Ascending aorta (tissue), 2 donors: ENCODE measurements around the gene ENSA. TPM values are rescaled to one million over a fixed set of nuclear protein-coding genes. Genes with fewer than 3 reads are reported as not detected.

Experiments
- DNase-seq, 2 donors: peaks; one replicate each; pipeline ENCODE4 v3.0.0-alpha.2; 2019; ENCODE audit warnings: low spot score in 2 of 2
- H3K27ac ChIP-seq, 2 donors: fragments of 200-600 bp; sonication (generic); one replicate each; pipeline ENCODE4 v1.5.1; 2016 to 2017; ENCODE audit warnings: mild to moderate bottlenecking in 1 of 2
- H3K27me3 ChIP-seq: fragments of 200-600 bp; sonication (generic); one replicate; pipeline ENCODE4 v1.5.1; 2017
- H3K36me3 ChIP-seq, 2 donors: fragments of 200-600 bp; sonication (generic); one replicate each; pipeline ENCODE4 v1.5.1; 2016
- H3K4me1 ChIP-seq, 2 donors: fragments of 200-600 bp; sonication (generic); one replicate each; pipeline ENCODE4 v1.5.1; 2016 to 2017; ENCODE audit warnings: mild to moderate bottlenecking in 1 of 2
- H3K4me3 ChIP-seq, 2 donors: fragments of 200-600 bp; sonication (generic); one replicate each; pipeline ENCODE4 v1.5.1; 2016 to 2017; ENCODE audit warnings: mild to moderate bottlenecking in 1 of 2
- H3K9me3 ChIP-seq, 2 donors: fragments of 200-600 bp; sonication (generic); one replicate each; pipeline ENCODE4 v1.5.1; 2016
- CTCF ChIP-seq, 3 experiments: fragments of 200-600 bp in 2 of 3; fragments of 450-650 bp in 1 of 3; sonication (generic) in 2 of 3; IDR thresholded peaks; one replicate each; pipeline ENCODE4 v1.5.1; 2016 to 2019; ENCODE audit warnings: antibody characterized with exemption in 3 of 3, mild to moderate bottlenecking in 1 of 3, moderate library complexity in 1 of 3
- intact Hi-C: fragments of 100-400 bp; cut with DNase I; formaldehyde crosslinking; loops from one replicate; pipeline ENCODE4 v1.15.1; 2023
- total RNA-seq: library from RNA; depleted of rRNA; stranded (reverse); fragments of >200 nt; gene quantifications from one replicate; pipeline ENCODE4 v1.1.0, GENCODE V29; 2016

The ENSA gene
- total RNA-seq, 1 donor from 2014 or later: 138 TPM

- TF ChIP-seq CTCF (IDR thresholded peaks at IDR 0.05): no peak
- Histone ChIP-seq H3K4me1 (peaks cover 10 to 31% of the 10 kb centered on the region in 2 donors), H3K27ac (peak overlapping the region; percentile 71 to 74), H3K9me3 (no peaks in the 10 kb centered on the region), H3K36me3 (peaks cover 42 to 61% of the 10 kb centered on the region in 2 donors), H3K27me3 (no peaks in the 10 kb centered on the region), H3K4me3 (no peak overlapping the region)
- intact Hi-C loops: no loop called here
- DNase-seq: peak in 1 of 2 donors; percentile 72
Observed at GRCh38 chr1:150622303-150622975, 7.0 kb downstream of the ENSA start.

GRCh38 chr1:150621497-150622302, 7.7 kb downstream of the ENSA start:
- TF ChIP-seq CTCF (IDR thresholded peaks at IDR 0.05): peak; percentile 72 to 74 (median 72)
- Histone ChIP-seq H3K4me1 (peaks cover 10 to 31% of the 10 kb centered on the region in 2 donors), H3K36me3 (peaks cover 35 to 60% of the 10 kb centered on the region in 2 donors), H3K9me3 (no peaks in the 10 kb centered on the region), H3K27me3 (no peaks in the 10 kb centered on the region), H3K4me3 (no peak overlapping the region), H3K27ac (peak overlapping the region; percentile 71 to 74)
- peak in 1 of 2 donors; percentile 84 for DNase-seq
- intact Hi-C loops: loop anchor here (1.0 to 2.0 kb wide), 2 partner anchors 43 to 61 kb away; partner anchors contain the start of gene MCL1

- Histone ChIP-seq H3K36me3 (peaks cover 34 to 61% of the 10 kb centered on the region in 2 donors), H3K4me3 (no peak overlapping the region), H3K27me3 (no peaks in the 10 kb centered on the region), H3K4me1 (peaks cover 10 to 31% of the 10 kb centered on the region in 2 donors), H3K27ac (peak overlapping the region; percentile 71 to 74), H3K9me3 (no peaks in the 10 kb centered on the region)
- intact Hi-C loops: loop anchor here (1.0 to 2.0 kb wide), 2 partner anchors 42 to 61 kb away; partner anchors contain the start of gene MCL1
- no peak for TF ChIP-seq CTCF (IDR thresholded peaks at IDR 0.05)
- DNase-seq: no peak
Observed at GRCh38 chr1:150620919-150621318, 8.5 kb downstream of the ENSA start.

GRCh38 chr1:150619576-150620509, 9.6 kb downstream of the ENSA start:
- intact Hi-C loops: loop anchor here (2.0 kb wide), 1 partner anchor 41 kb away; the partner anchor contains the start of gene MCL1
- Histone ChIP-seq H3K4me1 (peaks cover 10 to 31% of the 10 kb centered on the region in 2 donors), H3K27me3 (no peaks in the 10 kb centered on the region), H3K9me3 (no peaks in the 10 kb centered on the region), H3K4me3 (no peak overlapping the region), H3K36me3 (peaks cover 25 to 50% of the 10 kb centered on the region in 2 donors), H3K27ac (peak overlapping the region; percentile 39 to 74)
- peak in 2 of 3 experiments; percentile 15 to 25 for TF ChIP-seq CTCF (IDR thresholded peaks at IDR 0.05)
- no peak for DNase-seq
